ENCODE measurements around the gene ARHGEF10L.

The ARHGEF10L gene

DNA sequence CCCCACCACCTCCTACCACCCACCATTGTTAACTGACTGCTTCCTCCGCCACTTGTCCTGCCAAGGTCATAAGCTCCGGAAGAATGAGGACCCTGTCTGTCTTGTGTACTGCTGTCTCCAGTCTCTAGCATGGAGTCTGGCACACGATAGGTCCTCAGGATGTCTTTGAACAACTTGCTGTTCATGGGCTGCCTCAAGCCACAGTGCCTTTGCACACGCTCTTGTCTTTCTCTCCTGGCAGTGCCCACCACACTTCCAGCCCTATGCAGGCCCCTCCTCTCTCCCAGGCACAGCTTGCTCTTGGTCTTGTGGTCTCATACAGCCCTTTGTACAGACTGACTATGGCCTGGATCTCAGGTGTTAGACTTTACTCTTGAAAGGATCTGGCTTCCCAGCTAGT lies 97.6 kb downstream of the ARHGEF10L start:
- DNase-seq: no peak

DNA sequence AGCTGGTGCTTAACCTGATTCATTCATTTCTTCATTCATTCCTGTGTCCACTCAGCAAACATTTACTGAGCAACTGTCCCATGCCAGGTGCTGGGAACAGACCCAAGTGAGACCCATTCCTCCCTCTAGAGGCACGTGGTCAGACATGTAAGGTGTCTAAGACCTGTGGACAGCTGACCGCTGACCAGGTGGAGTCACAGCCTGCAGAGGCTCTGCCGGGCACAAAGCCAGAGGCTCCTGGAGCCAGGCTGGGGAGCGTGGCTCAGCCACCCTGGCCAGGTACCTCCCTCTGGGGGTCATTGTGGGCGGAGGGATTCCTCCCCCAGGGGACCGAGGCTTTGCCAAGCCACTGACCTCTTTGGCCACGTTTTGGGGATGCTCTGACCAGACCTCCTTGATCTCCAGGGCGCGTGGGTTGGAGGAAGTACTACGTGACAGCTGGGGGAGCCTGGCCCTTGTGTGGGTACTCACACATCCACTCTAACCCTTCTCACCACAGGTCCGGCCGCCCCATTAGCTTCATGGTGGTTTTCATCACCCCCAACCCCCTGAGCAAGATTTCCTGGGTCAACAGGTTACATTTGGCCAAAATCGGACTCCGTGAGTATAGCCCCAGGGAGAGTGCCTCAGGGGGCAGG lies 100.3 kb downstream of the ARHGEF10L start:
- DNase-seq: no peak

DNA sequence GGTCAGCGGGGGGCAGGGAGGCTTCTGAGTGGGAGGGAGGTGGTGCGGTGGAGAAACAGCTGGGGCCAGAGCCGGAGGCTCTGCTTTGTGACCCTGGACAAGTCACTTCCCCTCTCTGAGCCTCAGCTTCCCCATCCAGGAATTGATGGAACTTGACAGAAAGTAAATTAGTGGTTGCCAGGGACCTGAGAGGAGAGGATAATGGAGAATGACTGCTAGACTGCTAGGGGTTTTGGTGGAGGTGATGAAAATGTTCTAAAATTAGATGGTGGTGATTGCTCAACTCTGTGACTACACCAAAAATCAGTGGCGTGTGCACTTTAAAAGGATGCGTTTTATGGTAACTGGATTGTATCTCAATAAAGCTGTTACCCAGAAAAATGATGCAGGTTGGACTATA lies 100.9 kb downstream of the ARHGEF10L start:
- no peak for DNase-seq

DNA sequence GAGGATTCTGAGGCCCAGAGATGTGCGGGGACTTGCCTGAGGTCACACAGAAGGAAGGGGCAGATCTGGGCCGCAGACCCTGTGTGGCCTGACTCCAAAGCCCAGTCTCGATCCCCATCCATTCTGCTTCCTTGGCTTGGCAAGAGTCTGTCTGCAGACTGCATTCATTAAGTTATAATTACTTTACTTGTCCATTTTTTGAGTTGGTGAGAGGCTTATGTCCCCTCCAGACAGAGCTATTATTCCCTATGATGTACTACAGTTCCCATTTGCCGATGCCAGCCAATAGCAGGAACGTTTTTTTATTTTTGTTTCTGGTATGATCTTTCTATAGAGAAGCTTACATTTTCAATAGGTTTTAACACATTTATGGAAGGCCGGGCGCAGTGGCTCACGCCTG lies 101.5 kb downstream of the ARHGEF10L start:
- no peak for DNase-seq

DNA sequence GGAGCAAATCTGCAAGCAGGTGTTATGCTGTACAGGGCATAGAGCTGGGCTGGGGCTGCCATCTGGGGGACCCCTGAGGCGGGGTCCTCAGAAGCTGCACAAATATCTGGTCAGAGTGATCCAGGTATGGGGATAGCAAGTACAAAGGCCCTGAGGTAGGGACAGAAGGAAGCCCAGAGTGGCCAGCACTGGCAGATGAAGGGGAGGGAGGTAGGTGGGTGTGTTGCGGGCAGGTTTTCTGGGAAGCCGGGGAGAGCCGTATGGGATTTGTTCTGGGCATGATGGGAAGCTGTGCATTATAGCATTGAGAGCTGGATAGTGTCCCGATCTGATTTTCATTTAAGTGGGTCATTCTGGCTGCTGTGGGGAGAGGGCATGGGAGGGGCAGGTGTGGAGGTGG lies 102.7 kb downstream of the ARHGEF10L start:
- no peak for DNase-seq

DNA sequence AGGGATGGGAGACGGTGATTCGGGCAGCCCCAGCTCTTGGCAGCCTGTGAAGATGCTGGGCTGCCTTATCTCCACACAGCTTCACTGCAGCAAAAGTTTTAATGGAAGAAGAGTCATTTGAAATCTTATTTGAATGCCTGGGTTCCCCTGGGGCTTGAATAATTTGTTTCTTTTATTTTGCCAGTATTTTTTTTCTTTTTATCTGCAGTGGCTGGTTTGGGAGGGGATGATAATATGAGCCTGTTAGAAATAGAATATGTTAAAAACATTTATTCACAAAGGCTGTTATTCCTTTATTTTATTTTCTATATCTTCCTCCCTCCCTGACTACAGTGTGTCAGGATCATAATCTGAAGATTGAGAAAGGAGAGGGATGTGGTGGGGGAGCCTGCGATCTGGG lies 103.4 kb downstream of the ARHGEF10L start:
- DNase-seq: no peak

DNA sequence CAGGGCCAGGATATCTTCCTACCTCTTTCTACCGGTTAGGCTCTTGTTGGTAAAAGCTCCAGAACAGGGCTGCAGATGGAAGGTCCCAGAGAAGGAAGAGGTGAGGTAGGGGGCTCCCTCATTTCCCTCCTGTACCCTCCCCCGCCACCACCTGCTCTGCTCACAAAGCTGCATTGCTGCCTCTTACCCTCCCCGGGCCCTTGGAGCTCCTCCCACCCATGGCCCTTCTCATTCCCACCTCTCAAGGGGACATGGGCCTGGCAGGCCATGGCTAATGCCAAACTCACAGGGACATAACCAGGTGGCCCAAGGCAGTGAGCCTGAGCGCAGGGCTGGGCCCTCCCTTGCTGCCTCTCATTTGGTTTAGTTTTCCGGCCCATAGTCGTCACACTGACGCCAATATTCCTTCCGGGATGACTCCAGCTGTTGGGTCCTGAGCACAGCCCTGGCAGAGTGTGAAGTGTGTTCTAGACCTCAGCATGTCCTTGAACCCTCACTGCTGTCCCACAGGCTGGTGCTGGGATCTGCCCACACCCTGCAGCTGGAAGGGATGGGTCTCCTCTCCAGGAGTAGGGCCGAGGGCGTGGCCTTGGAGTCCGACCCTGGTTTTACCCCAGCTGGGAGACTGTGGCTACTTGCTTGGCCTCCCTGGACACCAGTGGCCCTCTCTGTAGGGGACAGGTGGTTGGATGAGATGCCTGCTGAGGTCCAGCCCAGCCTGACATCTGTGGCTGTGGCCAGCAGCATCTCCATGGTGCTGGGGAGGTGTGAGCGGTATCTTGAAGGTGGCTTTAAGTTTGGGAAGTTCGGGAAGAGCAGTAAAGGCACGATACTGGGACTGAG lies 104.6 kb downstream of the ARHGEF10L start:
- DNase-seq: no peak

DNA sequence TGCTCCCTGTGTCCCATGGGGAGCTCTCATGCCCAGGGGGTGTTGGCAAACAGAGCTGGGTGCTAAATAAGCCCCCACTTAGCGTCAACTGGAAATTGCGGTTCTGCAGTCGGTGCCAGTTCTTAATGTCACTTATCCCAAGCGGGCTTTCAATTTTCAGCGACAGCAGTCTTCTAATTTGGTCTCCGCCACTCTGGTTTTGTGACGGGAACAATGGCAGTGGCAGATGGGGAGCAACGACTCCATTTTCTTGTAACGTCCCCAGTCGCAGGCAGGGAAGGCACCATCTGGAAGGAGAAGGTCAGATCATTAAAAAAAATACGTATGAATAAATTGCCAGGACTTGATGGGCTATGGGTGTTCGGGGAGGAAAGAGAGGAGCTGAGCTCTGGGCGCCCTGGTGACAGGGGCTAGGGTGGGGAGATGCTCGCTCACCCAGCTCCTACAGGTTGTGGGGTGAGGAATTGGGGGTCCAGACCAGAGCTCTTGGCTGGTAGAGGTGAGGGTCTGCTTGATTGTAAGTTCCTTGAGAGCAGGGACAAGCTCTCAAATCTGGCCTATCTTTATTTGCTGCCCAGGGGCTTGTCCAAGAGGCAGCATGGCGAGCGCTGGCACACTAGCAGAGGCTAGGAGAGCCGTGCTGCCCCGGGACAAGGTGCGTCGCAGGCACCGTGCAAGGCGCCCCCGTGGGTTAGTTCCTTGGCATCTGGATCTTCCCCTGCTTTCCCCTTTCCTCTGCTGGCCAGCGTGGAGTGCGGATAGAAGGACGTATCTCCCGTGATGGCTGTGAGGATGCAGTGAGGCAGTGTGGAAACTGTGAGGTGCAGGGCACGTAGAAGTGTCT lies 105.8 kb downstream of the ARHGEF10L start:
- no peak for DNase-seq

DNA sequence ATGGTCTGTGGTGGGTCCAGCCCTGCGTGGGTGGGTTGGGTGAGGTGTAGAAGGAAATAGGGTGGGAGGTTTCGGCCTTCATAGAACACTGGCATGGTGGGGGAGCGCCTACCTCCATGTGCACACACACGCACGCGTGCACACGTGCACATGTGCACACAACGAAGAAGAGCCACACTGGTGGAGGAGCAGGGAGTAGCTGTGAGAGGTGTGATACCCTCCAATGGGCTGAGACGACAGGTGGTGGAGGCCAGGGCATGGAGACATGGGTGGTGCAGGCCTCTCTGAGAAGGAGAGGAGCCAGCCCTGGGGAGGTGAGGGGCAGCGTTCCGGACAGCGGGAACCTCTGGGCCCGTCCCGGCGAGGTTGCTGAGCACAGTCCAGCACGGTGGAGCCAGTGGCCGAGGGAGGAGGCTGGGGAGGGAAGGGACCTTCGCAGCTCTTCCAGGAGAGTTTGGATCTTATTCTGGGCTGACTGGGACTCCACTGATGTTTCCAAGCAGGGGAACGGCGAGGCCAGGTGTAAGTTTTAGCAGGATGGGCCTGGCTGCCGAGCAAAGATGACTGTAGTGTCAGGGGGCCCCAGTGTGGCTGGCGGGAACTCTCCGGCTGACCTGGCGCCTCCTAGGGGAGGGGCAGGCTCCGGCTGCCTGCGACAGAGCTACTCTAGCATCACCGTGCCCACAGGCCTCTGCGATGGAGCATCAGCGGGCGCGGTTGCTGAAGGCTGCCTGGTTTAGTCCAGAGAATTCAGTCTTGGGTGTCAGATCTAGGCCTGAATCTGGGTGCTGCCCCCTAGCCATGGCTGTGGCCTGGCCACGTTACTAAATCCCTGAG lies 107.2 kb downstream of the ARHGEF10L start:
- DNase-seq: no peak

DNA sequence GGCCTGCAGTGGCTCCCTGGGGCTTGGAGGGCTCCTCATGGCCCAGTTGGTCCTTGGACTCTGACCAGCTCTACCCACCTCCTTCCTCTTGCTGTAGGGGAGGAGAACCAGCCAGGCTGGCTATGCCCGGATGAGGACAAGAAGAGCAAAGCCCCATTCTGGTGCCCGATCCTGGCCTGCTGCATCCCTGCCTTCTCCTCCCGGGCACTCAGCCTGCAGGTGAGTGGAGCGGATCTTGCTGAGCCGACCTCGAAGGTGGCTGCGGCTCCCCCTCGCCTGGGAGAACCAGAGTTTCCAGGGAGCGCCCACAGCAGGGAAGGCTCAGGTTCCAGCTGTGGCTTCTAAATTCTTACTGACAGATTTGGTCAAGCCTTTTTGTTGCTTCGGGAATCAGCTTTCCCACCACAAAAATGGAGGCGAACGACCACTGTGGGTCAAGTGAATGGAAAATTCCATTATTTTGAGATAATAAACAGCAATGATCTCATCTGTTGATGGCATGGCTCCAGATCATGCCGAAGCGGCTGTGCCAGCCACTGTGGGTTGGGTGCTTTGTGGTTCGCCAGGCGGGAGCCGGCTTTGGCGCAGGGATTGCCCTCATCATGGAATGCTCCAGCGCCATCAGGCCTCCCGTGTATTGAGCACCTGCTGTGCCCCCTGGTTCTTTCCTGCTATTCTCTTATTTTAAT lies 109.1 kb downstream of the ARHGEF10L start:
- no peak for DNase-seq

DNA sequence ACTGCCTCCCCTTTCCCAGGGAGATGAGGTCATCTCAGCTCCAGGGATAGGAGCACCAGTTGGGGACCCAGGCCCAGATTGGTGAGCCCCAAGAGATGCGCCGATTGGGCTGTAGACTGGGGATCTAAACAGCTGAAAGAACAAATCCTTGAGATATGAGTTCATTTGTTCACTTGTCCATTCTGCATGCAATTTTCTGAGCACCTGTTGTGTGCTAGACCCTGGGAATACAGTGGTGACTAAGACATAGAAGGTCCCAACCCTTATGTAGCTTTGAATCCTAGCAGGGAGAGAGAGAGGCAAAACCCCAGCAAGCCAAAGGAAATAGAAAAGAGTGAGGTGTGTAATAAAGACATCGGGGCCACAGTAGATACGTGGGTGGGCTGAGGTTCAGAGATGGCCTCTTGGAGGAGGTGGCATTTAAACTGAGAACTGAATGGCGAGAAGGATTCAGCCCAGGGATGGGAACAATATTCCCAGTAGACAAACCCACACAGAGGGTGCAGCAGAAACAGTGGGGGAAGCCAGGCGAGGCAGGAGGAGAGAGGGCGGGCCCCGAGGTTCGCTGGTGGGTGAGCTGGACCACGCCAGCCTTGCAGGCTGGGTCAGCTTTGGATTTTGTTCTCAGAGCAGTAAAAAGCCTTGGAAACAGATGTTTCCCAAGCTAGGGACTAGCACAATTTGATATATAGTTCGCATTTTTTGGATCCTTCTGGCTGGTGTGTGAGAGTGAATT lies 110.0 kb downstream of the ARHGEF10L start:
- DNase-seq: no peak

DNA sequence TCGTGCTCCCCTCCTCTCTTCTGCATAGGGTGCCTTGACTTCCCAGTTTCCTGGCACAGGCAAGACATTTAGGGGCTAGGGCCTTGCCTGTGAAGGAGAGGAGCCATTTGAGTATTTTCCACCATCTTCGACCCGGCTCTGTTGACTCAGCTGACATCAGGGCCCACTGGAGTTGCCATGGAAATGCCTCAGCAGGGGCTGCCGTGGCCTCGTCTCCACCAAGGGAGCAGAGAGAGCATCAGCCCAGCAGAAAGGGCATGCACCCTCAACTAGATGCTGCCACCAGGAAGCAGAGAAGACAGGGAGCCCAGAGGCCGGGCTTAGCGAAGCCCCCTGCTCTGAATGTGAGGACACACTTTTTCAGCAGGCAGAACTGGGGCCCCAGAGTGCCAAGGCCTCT lies 113.8 kb downstream of the ARHGEF10L start:
- DNase-seq: no peak

DNA sequence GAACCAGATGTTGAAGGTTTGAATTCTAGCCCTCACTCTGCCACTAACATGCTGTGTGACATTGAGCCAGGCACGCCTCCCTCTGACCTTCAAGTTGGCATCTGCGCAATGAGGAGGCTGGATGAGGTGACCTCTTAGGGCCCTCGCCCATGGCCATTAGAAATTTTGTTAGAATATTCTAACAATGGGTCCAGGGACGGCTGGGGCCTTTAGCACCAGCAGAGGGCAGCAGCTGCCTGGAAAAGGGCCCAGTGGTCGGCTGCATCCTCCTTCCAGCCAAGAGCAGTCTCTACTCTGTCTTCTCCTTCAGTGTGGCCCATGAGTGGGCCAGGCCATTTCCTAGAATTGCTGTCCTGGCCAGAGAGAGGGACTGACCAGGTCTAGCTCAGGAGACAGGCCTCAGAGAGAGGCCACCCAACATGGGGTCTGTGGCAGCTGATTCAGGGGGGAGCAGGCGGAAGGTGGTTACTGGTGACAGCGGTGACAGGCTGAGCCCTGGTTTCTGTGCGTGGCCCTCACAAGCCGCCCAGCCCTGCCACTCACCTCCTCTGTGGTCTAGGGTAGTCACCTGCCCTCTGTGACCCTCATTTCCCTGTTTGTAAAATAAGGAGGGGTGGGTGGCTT lies 114.3 kb downstream of the ARHGEF10L start:
- no peak for DNase-seq

DNA sequence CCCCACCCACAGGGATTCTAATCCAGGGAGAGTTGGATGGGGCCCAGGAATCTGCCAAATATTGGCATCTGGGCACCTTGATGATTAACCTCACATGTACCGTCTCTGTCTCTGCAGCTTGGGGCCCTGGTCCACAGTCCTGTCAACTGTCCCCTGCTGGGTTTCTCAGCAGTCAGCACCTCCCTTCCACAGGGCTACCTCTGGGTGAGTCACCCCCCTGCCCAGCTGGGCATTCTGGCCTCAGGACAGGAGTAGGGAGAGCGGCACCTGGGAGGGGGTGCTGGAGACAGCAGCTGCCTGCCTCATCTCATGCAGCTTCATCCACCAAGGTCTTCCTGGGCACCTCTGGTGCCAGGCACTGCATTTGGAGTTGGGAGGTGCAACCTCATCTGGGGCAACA lies 115.0 kb downstream of the ARHGEF10L start:
- DNase-seq: no peak

DNA sequence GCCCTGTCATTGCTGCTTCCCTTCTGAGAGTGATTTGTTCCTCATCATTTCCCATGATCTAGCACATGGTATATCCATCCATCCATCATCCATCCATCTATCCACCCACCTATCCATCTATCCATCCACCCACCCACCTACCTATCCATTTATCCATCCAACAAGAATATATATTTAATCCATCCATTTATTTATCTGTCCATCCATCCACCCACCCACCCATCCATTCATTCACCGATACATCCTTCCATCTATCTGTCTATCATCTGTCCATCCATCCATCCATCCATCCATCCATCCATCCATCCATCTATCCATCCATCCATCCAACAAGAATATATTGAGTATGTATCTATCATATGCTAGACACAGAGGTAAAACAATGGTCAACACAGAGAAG lies 115.7 kb downstream of the ARHGEF10L start:
- DNase-seq: no peak

DNA sequence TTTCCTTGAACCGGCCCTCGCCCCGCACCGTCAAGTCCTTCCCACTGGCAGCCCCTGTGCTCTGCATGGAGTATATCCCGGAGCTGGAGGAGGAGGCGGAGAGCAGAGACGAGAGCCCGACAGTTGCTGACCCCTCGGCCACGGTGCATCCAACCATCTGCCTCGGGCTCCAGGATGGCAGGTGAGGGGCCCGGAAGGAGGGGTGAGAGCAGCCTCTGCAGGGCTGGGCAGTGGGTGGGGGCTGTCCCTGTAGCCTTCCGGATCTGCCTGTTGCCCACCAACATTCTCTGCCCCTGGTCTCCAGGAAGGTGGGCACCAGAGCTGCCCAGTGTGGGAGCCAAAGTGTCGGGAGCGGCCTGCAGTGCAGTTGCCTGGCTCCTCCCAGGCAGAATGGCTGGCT lies 116.4 kb downstream of the ARHGEF10L start:
- no peak for DNase-seq

DNA sequence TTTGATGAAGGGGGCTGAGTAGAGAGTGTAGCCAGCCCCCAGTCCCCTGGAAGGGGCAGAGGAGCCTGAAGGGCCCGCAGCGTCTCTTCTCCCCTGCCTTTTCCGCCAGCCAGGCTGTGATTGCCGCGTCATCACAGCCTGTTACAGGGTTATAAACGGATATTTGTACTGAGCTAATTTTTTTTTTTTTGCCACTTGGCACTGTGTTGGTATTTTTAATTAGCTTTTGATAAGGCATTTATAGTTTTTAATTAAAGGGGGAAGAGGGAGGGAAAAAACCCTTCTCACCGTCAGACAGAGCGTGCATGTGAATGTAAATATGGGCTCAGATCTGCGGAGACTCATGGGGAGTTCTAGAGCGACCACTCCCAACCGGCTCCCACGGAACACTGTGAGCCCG lies 117.9 kb downstream of the ARHGEF10L start:
- no peak for DNase-seq

DNA sequence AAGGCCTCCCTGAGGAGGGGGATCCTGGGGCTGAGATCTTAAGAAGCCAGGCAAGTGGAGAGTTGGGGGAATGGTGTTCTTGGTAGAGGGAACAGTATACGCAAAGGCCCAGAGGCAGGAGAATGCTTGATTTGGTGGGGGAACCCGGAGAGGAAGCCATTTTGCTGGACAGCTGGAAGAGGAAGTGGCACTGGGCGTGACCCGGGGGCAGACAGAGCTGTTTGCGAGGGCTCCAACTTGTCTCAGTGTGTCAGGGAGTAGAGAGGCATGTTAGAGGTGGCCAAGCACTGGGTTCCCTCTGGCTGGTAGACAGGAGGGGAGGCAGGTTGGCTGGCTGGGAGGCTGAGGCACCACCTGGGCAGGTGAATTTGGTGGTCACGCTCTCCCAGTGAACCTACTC lies 119.3 kb downstream of the ARHGEF10L start:
- DNase-seq: peak; percentile 47

DNA sequence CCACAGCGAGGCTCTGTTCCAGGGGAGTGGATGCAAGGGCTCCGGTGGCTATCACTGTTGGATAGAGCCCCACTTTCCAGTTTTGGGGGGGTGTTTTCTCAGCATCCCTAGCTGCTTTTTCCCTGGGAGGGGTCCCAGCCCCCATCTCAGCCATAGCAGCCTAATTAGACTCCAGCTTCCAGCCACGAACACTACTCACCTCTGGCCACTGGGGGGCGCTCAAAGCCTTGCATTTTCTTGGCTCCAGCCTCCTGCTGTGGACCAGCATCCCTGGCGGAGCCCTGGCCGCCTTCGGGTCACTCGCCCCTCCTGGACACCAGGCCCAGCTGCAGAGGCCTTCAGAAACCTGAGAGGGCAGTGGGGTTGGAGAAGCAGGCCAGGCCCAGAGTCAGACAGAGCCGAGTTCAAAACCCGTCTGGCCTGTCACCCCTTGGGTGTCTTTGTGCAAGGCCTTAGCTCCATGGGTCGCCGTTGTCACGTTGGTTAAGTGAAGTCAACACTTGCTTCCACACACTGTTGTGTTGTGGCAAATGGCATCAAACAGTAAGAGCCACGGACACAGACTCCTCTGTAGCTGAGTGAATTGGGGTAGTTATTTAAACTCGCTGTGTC lies 122.2 kb downstream of the ARHGEF10L start:
- DNase-seq: peak; percentile 24

DNA sequence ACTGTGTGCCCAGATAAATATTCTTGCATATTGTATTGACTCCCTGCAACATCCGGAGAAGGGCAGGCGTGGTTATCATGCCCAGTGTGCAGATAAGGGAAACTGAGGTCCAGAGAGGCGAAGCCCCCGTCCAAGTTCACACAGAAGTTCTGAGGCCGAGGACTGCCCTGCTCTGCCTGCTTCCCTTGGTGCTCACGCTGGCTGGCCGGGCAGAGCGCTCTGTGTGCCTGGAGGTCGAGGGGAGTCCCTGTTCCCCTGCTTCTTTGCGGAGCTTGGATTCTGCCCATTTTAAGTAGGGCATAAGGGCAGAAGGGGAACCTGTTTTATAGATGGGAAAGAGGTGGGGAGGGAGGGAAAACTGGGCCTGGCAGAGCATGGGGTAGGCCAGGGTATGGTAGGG lies 122.8 kb downstream of the ARHGEF10L start:
- DNase-seq: no peak

DNA sequence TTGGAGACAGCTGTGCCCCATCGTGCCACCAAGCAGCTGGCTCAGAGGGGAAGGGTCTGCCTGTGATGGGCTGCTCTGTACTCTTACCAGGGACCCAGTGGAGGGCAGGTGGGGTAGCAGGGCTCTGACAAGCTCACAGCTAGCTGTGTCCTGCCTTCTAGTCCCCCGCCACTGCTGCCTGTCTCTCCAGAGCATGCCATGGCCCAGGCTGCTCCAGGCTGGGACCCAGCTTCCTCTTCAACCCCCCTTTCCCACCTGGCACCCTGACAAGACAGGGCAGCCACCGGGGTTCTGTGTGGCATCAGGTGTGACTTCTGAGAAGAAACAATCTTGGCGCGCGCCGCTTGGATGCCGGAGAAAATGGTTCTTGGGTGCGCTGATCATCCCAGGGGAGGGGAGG lies 123.3 kb downstream of the ARHGEF10L start:
- no peak for DNase-seq

All from CD4-positive, alpha-beta T cell treated with Interleukin-15 for 1 hour (primary cell).